GM19455 (cell line): ENCODE data around the gene COL6A6.
"Not testable (repeated sequence)": the region's sequence is repeated elsewhere in the genome, so short reads cannot be mapped to it uniquely, and the experiment has no call there.

Source experiments
- ATAC-seq: cut with Tn5 transposase; IDR thresholded peaks from one replicate; pipeline ENCODE4 v1.9.1; 2021; ENCODE audit not compliant: unreplicated experiment

COL6A6 gene

DNA sequence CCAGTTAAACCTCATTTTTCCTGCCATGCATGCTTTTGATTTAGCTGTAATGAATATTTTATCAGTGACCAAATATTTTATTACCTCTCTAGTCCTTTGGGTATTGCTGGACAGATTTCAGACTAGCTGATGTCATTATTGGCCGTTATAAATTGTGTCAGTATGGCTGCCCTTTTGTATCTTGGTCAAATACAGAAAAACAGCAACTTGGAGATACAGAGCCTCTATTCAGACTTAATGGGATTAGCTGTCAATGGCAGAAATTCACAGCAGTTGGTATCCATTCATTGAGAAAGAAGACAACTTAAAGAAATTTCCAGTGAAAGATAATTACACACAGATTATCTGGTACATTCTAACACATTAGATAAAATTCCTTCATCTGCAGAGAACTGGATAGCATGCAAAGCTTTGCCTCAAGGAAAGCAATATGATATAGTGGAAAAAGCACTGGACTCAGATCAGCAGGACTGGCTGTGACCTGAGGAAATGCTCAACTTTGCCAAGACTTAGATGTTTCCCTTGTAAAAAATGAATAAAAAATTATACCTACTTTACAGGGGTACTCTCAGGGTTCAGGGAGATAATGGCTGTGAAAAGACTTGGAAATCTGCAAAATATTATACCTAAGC, 20.8 kb downstream of the COL6A6 start:
- ATAC-seq, result no peak

DNA sequence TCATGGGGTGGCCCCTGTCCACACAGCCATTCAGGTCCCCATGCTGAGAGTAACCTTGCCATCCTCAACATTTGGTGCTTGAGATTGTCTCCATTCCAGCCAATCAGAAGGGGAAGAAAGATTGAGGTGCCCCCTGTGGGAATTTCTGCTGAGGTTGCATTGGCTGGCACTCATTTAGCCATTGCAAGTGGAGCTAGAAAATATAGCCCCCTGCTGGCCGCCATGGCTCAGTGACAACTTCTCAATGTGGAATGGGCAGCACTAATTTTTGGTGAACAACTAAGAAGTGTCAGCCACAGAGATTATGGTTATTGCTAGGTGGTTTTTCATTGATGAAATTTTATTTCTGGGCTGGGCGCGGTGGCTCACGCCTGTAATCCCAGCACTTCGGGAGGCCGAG, 22.0 kb downstream of the COL6A6 start:
- ATAC-seq, result peak; percentile 77

GRCh38 chr3:130543322-130543721, 26.3 kb downstream of the COL6A6 start:
- ATAC-seq, result no peak

DNA sequence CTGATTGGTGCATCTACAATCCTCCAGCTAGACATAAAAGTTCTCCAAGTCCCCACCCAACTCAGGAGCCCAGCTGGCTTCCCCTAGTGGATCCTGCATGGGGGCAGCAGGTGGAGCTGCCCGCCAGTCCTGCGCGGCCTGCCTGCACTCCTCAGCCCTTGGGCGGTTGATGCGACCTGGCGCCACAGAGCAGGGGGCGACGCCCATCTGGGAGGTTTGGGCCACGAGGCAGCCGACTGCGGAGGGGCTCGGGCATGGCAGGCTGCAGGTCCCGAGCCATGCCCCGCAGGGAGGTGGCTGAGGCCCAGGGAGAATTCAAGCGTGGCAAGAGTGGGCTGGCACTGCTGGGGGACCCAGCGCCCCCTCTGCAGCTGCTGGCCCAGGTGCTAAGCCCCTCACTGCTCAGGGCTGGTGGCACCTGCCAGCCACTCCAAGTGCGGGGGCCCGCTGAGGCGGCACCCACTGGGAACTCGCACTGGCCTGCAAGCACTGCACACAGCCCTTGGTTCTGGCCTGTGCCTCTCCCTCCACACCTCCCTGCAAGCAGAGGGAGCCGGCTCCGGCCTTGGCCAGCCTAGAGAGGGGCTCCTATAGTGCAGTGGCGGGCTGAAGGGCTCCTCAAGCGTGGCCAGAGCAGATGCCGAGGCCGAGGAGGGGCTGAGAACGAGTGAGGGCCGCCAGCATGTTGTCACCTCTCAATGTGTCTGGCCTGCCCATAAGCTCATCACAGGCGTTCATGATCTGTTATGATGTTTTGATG, 30.1 kb downstream of the COL6A6 start:
- no peak for ATAC-seq

- ATAC-seq, result not testable (repeated sequence)
These were observed 30.7 kb downstream of the COL6A6 start for GRCh38 chr3:130547680-130548065.

GRCh38 chr3:130548356-130548755, 31.4 kb downstream of the COL6A6 start:
- ATAC-seq, result no peak

DNA sequence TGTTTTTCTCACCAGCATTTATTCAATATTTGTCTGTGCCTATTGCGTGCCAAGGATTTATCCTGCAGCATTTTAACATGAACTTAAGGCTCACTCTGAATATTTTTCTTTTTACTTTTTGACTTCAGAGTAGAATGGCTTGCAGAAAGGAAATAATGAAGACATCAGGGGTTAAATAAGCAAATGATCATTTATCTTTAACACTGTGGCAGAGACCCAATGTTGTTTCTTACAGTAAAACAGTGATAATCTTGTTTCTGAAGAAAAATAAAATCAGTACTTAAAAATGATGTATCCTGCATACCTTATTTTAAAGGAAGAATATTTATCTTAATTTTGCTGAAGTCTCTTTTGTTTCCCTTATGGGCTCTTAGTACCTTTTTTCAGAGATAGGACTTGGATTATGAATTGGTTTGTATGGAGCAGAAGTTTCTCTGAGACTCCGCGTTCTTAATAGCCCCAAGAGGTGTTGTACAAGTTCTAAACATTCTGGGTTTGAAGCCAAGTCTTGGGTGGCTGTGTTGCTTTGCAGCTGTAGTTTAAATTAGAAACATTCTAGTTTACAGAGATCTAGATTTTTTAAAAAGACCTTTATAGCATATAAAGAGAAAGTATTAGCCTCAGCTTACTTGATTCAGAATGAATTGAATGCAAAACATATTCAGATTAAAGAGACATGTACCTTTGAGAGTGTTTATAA, 40.5 kb downstream of the COL6A6 start:
- no peak for ATAC-seq

DNA sequence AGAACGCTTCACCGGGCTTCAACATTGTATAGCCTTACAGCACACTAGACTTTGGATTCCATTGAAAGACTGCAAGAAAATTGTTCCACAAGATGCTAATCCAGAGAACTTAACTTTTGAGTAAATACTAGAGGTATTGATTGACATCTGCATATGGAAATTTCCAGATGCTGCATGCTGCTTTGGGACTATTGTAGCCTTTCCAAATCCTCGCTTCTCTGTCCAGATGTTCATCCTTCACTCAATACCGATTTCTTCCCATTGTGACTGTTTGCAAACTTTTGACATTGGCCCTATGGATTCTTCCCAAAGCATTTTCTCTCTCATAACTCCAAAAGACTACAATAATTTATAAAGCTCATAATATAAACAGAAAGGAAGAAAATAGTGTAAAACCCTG, 41.4 kb downstream of the COL6A6 start:
- ATAC-seq, result no peak

- ATAC-seq, result no peak
These were observed 48.2 kb downstream of the COL6A6 start for GRCh38 chr3:130565224-130565623.
